Ammon's horn (tissue), 1 donor: Measurements from ENCODE around the gene OR2V2.

Experiments used
- DNase-seq: peaks from one replicate; pipeline ENCODE4 v3.0.0-alpha.2; 2016; ENCODE audit warnings: low spot score

The OR2V2 gene

GRCh38 chr5:181145133-181145532 is 2.3 kb upstream of the OR2V2 start:
- DNase-seq = no peak

- no peak for DNase-seq
Measured at GRCh38 chr5:181149355-181149754, 2.0 kb downstream of the OR2V2 start.

- DNase-seq = no peak
Measured at GRCh38 chr5:181149806-181150733, 2.7 kb downstream of the OR2V2 start.

GRCh38 chr5:181151146-181151545 is 3.8 kb downstream of the OR2V2 start:
- DNase-seq = no peak

GRCh38 chr5:181152406-181152805 is 5.0 kb downstream of the OR2V2 start:
- DNase-seq = no peak

- DNase-seq = no peak
Measured at GRCh38 chr5:181153814-181154213, 6.4 kb downstream of the OR2V2 start.

GRCh38 chr5:181156758-181157157 is 9.4 kb downstream of the OR2V2 start:
- no peak for DNase-seq

- no peak for DNase-seq
Measured at GRCh38 chr5:181158869-181159268, 11.5 kb downstream of the OR2V2 start.

GRCh38 chr5:181159286-181160151 is 12.1 kb downstream of the OR2V2 start:
- peak; percentile 91 for DNase-seq

- DNase-seq = peak; percentile 83
Measured at GRCh38 chr5:181160152-181160754, 12.9 kb downstream of the OR2V2 start.

GRCh38 chr5:181160755-181161533 is 13.6 kb downstream of the OR2V2 start:
- peak; percentile 85 for DNase-seq

GRCh38 chr5:181161534-181162175 is 14.3 kb downstream of the OR2V2 start:
- DNase-seq = no peak

- DNase-seq = no peak
Measured at GRCh38 chr5:181163487-181164075, 16.2 kb downstream of the OR2V2 start.

- no peak for DNase-seq
Measured at GRCh38 chr5:181164076-181164952, 16.9 kb downstream of the OR2V2 start.

- DNase-seq = no peak
Measured at GRCh38 chr5:181166812-181167733, 19.7 kb downstream of the OR2V2 start.

- DNase-seq = no peak
Measured at GRCh38 chr5:181167814-181168488, 20.6 kb downstream of the OR2V2 start.

- no peak for DNase-seq
Measured at GRCh38 chr5:181168595-181169118, 21.3 kb downstream of the OR2V2 start.
